OCI-LY7 (cell line): ENCODE results near the gene PCYOX1L.

Experiments used
- EZH2phosphoT487 ChIP-seq: fragments of 200-600 bp; sonication (generic); IDR thresholded peaks from 2 replicates; pipeline ENCODE4 v1.6.1; 2018; ENCODE audit warnings: low read depth, borderline replicate concordance, mild to moderate bottlenecking, mixed run types, antibody characterized with exemption, low read length, moderate library complexity, mixed read lengths
- TF ChIP-seq, protein P1 (sequence below): fragments of 200-600 bp; sonication (generic); conservative IDR thresholded peaks from 2 replicates; pipeline ENCODE4 v1.5.1; 2014; ENCODE audit warnings: mild to moderate bottlenecking, antibody characterized with exemption, low read length, moderate library complexity, mixed read lengths

DNA sequence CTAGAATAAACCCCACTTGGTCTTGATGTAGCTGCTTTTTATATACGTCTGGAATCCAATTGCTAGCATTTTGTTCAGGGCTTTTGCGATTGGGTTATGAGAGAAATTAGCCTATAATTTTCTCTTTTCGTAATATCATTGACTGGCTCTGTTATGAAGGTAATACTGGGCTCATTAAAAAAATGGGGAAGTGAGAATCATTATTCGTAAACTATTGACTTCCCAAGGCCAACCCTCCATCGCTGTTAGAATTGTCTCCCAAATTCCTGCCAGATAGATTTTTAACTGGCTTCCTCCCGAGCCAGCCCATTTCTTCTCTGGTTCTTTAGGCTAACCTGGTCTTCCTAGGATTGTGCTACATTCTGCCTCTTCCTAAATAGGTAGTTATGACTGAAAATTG, 48.5 kb upstream of the PCYOX1L start:
- TF ChIP-seq, protein P1, sequence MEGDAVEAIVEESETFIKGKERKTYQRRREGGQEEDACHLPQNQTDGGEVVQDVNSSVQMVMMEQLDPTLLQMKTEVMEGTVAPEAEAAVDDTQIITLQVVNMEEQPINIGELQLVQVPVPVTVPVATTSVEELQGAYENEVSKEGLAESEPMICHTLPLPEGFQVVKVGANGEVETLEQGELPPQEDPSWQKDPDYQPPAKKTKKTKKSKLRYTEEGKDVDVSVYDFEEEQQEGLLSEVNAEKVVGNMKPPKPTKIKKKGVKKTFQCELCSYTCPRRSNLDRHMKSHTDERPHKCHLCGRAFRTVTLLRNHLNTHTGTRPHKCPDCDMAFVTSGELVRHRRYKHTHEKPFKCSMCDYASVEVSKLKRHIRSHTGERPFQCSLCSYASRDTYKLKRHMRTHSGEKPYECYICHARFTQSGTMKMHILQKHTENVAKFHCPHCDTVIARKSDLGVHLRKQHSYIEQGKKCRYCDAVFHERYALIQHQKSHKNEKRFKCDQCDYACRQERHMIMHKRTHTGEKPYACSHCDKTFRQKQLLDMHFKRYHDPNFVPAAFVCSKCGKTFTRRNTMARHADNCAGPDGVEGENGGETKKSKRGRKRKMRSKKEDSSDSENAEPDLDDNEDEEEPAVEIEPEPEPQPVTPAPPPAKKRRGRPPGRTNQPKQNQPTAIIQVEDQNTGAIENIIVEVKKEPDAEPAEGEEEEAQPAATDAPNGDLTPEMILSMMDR = no peak
- no peak for TF ChIP-seq EZH2phosphoT487
